Measurements from ENCODE around the gene ABHD17A. TPM values are rescaled to one million over a fixed set of nuclear protein-coding genes. Genes with fewer than 3 reads are reported as not detected.

Gene ABHD17A
- total and polyA plus RNA-seq, 9 of the 15 experiments (the other 6 are each of a cell fraction or from before 2014, with no cell fraction given), result 0.04 to 135 (median 21.8) TPM; not detected in 1

- Histone ChIP-seq H3K4me3 (peak overlapping the region; percentile 100), H3K9ac (ENCODE audit: insufficient read depth in 1 of 2, low read depth in 2 of 2, low read length in 2 of 2) (peak overlapping the region; percentile 99), H3K27me3 (ENCODE audit: control insufficient read depth in 2 of 2, insufficient read depth in 2 of 2, low read length in 2 of 2) (no peaks in the 10 kb centered on the region), H2AFZ (ENCODE audit: low read depth, low read length) (no peak overlapping the region), H3K79me2 (ENCODE audit: control insufficient read depth, insufficient read depth, low read length) (peaks cover 83% of the 10 kb centered on the region), H3K9me3 (replicated peaks; ENCODE audit: control insufficient read depth, insufficient read depth, low read depth, low read length) (no peaks in the 10 kb centered on the region), H3K36me3 (ENCODE audit: control insufficient read depth, insufficient read depth, low read length) (peaks cover 61% of the 10 kb centered on the region), H3K9me1 (ENCODE audit: control insufficient read depth, insufficient read depth, low read length) (no peaks in the 10 kb centered on the region), H4K20me1 (replicated peaks; ENCODE audit: control insufficient read depth, insufficient read depth, low read length) (peaks cover 41% of the 10 kb centered on the region), H3K4me1 (replicated peaks in 1 of 2; ENCODE audit: control insufficient read depth in 2 of 2, insufficient read depth in 2 of 2, low read length in 2 of 2) (peaks cover 20 to 83% of the 10 kb centered on the region in 2 experiments), H3K27ac (ENCODE audit: extremely low read depth, low read depth, low read length) (peak overlapping the region; percentile 100), H3K4me2 (ENCODE audit: insufficient read depth, low read length) (peak overlapping the region; percentile 99)
- BruUV-seq (replicated peaks), result no TSS peak
- in situ Hi-C loops (cut with MboI), result no loop called here
- ATAC-seq (peak; percentile 58), FAIRE-seq (no peak), DNase-seq (ENCODE audit: extremely low read depth in 1 of 4, low spot score in 3 of 4) (peak; percentile 56 to 74 (median 60))
- WGBS (ENCODE audit: insufficient coverage, low coverage, missing lambda C conversion rate), result under 1% methylated on average over 47 of the region's 72 CpGs
- ChIA-PET CTCF (ENCODE audit: low intra/inter-chr PET ratio) (interaction anchor here (0.7 kb wide), 2 partner anchors 12 to 73 kb away, joined by 3 read pairs; no protein-coding TSS in a partner anchor), POLR2A (interaction anchor here (0.6 to 1.8 kb wide), 2 partner anchors 9 to 826 kb away, joined by 3 to 9 read pairs; no protein-coding TSS in a partner anchor)
- intact Hi-C loops (cut with micrococcal nuclease), result no loop called here
- TF ChIP-seq NKRF (IDR thresholded peaks at IDR 0.05; ENCODE audit: borderline replicate concordance) (peak; percentile 76; the same call in 1 of the 2 replicates), GTF3C2 (IDR thresholded peaks at IDR 0.05; ENCODE audit: borderline replicate concordance, extremely low read depth, insufficient read length) (no peak), SIX5 (IDR thresholded peaks at IDR 0.05; ENCODE audit: borderline replicate concordance in 1 of 2, insufficient read depth in 1 of 2, low read depth in 1 of 2, low read length in 2 of 2) (no peak), ZNF184 (CRISPR knock-in tag; IDR thresholded peaks at IDR 0.05) (no peak), CC2D1A (IDR thresholded peaks at IDR 0.05) (no peak), ZNF232 (CRISPR knock-in tag; IDR thresholded peaks at IDR 0.05) (0 out of 2 replicates have a peak, but pooled peaks have one; percentile 67), RBM17 (IDR thresholded peaks at IDR 0.05; ENCODE audit: borderline replicate concordance, low read depth, low read length) (no peak), KLF13 (tag; IDR thresholded peaks at IDR 0.05; ENCODE audit: borderline replicate concordance, low read depth) (no peak), WHSC1 (IDR thresholded peaks at IDR 0.05; ENCODE audit: low read length) (no peak), STAT6 (CRISPR knock-in tag; IDR thresholded peaks at IDR 0.05) (no peak), GTF2B (IDR thresholded peaks at IDR 0.05; ENCODE audit: extremely low read depth, insufficient read length) (no peak), PHB2 (IDR thresholded peaks at IDR 0.05; ENCODE audit: low read depth) (no peak)
These were observed 37.5 kb downstream of the ABHD17A start for GRCh38 chr19:1847684-1848398.

All from K562 (cell line).